Endothelial cell of umbilical vein (primary cell): ENCODE data around the gene CHSY3. TPM values are rescaled to one million over a fixed set of nuclear protein-coding genes. Genes with fewer than 3 reads are reported as not detected.

Experiments
- BruUV-seq: library from RNA; stranded (reverse); fragments of 400-500 nt; replicated peaks from 2 replicates; lab custom pipeline; 2021; lab: Mats Ljungman, UMichigan
- CTCF ChIA-PET: fragments of 300-600, 350-600 bp; sonication (Branson Sonifier 250); formaldehyde crosslinking; loops from one replicate; lab custom pipeline; 2021; ENCODE audit warnings: antibody characterized with exemption, inconsistent platforms; lab: Charles Lee
- POLR2A ChIA-PET: fragments of 300-600, 350-600 bp; sonication (Branson Sonifier 250); formaldehyde crosslinking; loops from one replicate; lab custom pipeline; 2021; ENCODE audit warnings: antibody characterized with exemption, inconsistent platforms; lab: Charles Lee
- DNase-seq: peaks from one replicate; pipeline ENCODE4 v3.0.0-alpha.2; 2011; ENCODE audit warnings: low read depth, low spot score
- FAIRE-seq: peaks from 2 replicates; lab custom pipeline; 2011; peaks lifted over from hg19 to GRCh38; lab: Jason Lieb, UNC
- H2AFZ ChIP-seq: 2 replicates; pipeline ENCODE4 v1.6.0; 2012; ENCODE audit warnings: low read depth, low read length, control low read depth, inconsistent platforms
- H3K27ac ChIP-seq: 2 replicates; pipeline ENCODE4 v1.5.1; 2011; ENCODE audit warnings: low read depth, mild to moderate bottlenecking, control low read depth, low read length, moderate library complexity; ENCODE audit not compliant: insufficient read depth
- H3K27me3 ChIP-seq, 2 experiments: 2 replicates each; pipeline versions ENCODE4 v1.6.0 to v1.6.1; 2011; ENCODE audit warnings: low read length in 2 of 2, mixed read lengths in 1 of 2; ENCODE audit not compliant: control insufficient read depth in 2 of 2, insufficient read depth in 2 of 2
- H3K36me3 ChIP-seq, 2 experiments: 2 replicates in 1 of 2; 3 replicates in 1 of 2; pipeline ENCODE4 v1.5.1; 2011; ENCODE audit warnings: low read length in 2 of 2, mild to moderate bottlenecking in 1 of 2, moderate library complexity in 1 of 2; ENCODE audit not compliant: control insufficient read depth in 2 of 2, insufficient read depth in 2 of 2; ENCODE audit errors: extremely low read depth in 1 of 2
- H3K4me1 ChIP-seq: 3 replicates; pipeline ENCODE4 v1.5.1; 2011; ENCODE audit warnings: mild to moderate bottlenecking, low read length; ENCODE audit not compliant: control insufficient read depth, insufficient read depth; ENCODE audit errors: extremely low read depth
- H3K4me2 ChIP-seq: 2 replicates; pipeline ENCODE4 v1.6.1; 2011; ENCODE audit warnings: low read length, control low read depth, mixed read lengths; ENCODE audit not compliant: insufficient read depth
- H3K4me3 ChIP-seq, 3 experiments: fragments of 200-600 bp in 1 of 3; sonication (generic), shearing (Covaris generic) in 1 of 3; replicated peaks in 1 of 3; 2 replicates each; pipeline ENCODE4 v1.5.1; 2011 to 2016; ENCODE audit warnings: control low read depth in 3 of 3, low read length in 3 of 3, mild to moderate bottlenecking in 2 of 3, inconsistent platforms in 1 of 3, low read depth in 1 of 3, moderate library complexity in 1 of 3; ENCODE audit not compliant: insufficient read depth in 1 of 3
- H3K79me2 ChIP-seq: 2 replicates; pipeline ENCODE4 v1.6.0; 2012; ENCODE audit warnings: low read length, inconsistent platforms; ENCODE audit not compliant: control insufficient read depth, insufficient read depth
- H3K9ac ChIP-seq: replicated peaks from 2 replicates; pipeline ENCODE3; 2011; ENCODE audit warnings: low read length, control low read depth; ENCODE audit not compliant: insufficient read depth; ENCODE audit errors: extremely low read depth
- H3K9me1 ChIP-seq: replicated peaks from 3 replicates; pipeline ENCODE4 v1.6.0; 2011; ENCODE audit warnings: mild to moderate bottlenecking, low read length; ENCODE audit not compliant: control insufficient read depth, insufficient read depth; ENCODE audit errors: extremely low read depth
- H3K9me3 ChIP-seq: replicated peaks from 2 replicates; pipeline ENCODE4 v1.5.1; 2012; ENCODE audit warnings: low read length, inconsistent platforms; ENCODE audit not compliant: control insufficient read depth, insufficient read depth
- H4K20me1 ChIP-seq: replicated peaks from 2 replicates; pipeline ENCODE3; 2011; ENCODE audit warnings: mild to moderate bottlenecking, low read length; ENCODE audit not compliant: control insufficient read depth, insufficient read depth; ENCODE audit errors: extremely low read depth
- CTCF ChIP-seq, 2 donors: IDR thresholded peaks; 1 replicate in 1 of 2; 2 replicates in 1 of 2; pipeline ENCODE4 v1.5.1; 2011; ENCODE audit warnings: low read length in 2 of 2, mild to moderate bottlenecking in 2 of 2, moderate library complexity in 2 of 2, control low read depth in 1 of 2, inconsistent platforms in 1 of 2, low read depth in 1 of 2; ENCODE audit not compliant: insufficient read depth in 1 of 2; ENCODE audit errors: extremely low read depth in 1 of 2
- EZH2 ChIP-seq: IDR thresholded peaks from 2 replicates; pipeline ENCODE4 v1.6.1; 2012; ENCODE audit warnings: borderline replicate concordance, low read depth, mild to moderate bottlenecking, moderate library complexity, low read length, inconsistent platforms; ENCODE audit not compliant: severe bottlenecking
- FOS ChIP-seq: IDR thresholded peaks from 2 replicates; pipeline ENCODE4 v1.6.1; 2011; ENCODE audit warnings: mild to moderate bottlenecking, low read length, moderate library complexity, borderline replicate concordance; ENCODE audit not compliant: insufficient read depth
- GATA2 ChIP-seq: IDR thresholded peaks from 2 replicates; pipeline ENCODE4 v1.7.0; 2011; ENCODE audit warnings: low read depth, mild to moderate bottlenecking, moderate library complexity, mixed read lengths, low read length; ENCODE audit not compliant: insufficient read length, insufficient read depth
- JUN ChIP-seq: IDR thresholded peaks from 2 replicates; pipeline ENCODE4 v1.6.1; 2011; ENCODE audit warnings: borderline replicate concordance, low read depth; ENCODE audit not compliant: insufficient read length, insufficient read depth
- MAX ChIP-seq: IDR thresholded peaks from 2 replicates; pipeline ENCODE4 v1.6.1; 2011; ENCODE audit not compliant: insufficient read depth, insufficient read length
- MYC ChIP-seq: IDR thresholded peaks from one replicate; pipeline ENCODE4 v1.6.1; 2011; ENCODE audit warnings: mild to moderate bottlenecking, low read depth, low read length
- POLR2A ChIP-seq: IDR thresholded peaks from 2 replicates; pipeline ENCODE4 v1.6.1; 2012; ENCODE audit warnings: low read depth, mild to moderate bottlenecking, control low read depth, low read length
- POLR2AphosphoS5 ChIP-seq: IDR thresholded peaks from 2 replicates; pipeline ENCODE4 v1.6.1; 2012; ENCODE audit warnings: low read depth, mild to moderate bottlenecking, control low read depth, low read length, moderate library complexity; ENCODE audit not compliant: insufficient read depth
- dilution Hi-C: fragments of 300-500 bp; cut with MboI; formaldehyde crosslinking; loops from one replicate; pipeline ENCODE4 v1.15.0; 2019; ENCODE audit warnings: low sequenced_read_pairs; ENCODE audit not compliant: extremely low pct_ligation_motif_present
- intact Hi-C: fragments of 100-400 bp; cut with micrococcal nuclease; formaldehyde crosslinking; loops from one replicate; pipeline ENCODE4 v1.10.0; 2022
- polyA plus RNA-seq, 4 experiments: library from polyadenylated mRNA; depleted of rRNA in 3 of 4; stranded (reverse) in 3 of 4; unstranded in 1 of 4; fragments of >200 nt; gene quantifications; 2 replicates each; pipeline versions ENCODE4 v1.2.1 to v1.2.3, GENCODE V29; 2011 to 2012; ENCODE audit warnings: missing spikeins in 1 of 4
- total RNA-seq: library from RNA; stranded (reverse); gene quantifications from 2 replicates; pipeline ENCODE4 v1.2.3, GENCODE V29; 2021

Gene CHSY3
- total and polyA plus RNA-seq, 2 donors (not counting 3 experiments of a cell fraction or from before 2014, with no cell fraction given) = 2.2 to 8.4 TPM

DNA sequence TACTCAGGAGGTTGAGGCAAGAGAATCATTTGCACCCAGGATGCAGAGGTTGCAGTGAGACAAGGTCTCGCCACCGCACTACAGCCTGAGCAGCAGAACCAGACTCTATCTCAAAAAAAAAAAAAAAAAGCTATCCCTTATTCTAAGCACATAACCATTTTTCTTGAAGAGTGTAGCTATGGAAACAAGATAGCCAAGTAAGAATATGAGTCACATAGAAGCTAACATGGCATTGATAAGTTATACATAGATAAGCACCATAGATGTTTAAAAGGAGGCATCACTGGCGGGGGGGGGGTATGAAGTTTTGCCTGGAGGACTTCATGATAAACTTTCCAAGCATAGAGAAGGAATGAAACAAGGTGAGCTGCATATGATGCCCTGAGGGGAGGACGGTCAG, 26.0 kb downstream of the CHSY3 start:
- intact Hi-C loops = no loop called here
- no peak for FAIRE-seq
- no peaks in the 10 kb centered on the region for H3K36me3 ChIP-seq
- no peaks in the 10 kb centered on the region for H3K27me3 ChIP-seq
- H3K9me3 ChIP-seq = no peaks in the 10 kb centered on the region
- no peak overlapping the region for H3K4me2 ChIP-seq
- DNase-seq = no peak
- H3K4me3 ChIP-seq = no peak overlapping the region
- no peaks in the 10 kb centered on the region for H3K79me2 ChIP-seq
- H3K9me1 ChIP-seq = no peaks in the 10 kb centered on the region
- H3K27ac ChIP-seq = no peak overlapping the region
- TF ChIP-seq JUN (no peak), FOS (no peak), MYC (no peak), CTCF (IDR thresholded peaks at IDR 0.05; ENCODE audit: extremely low read depth in 1 of 2, insufficient read depth in 1 of 2, low read depth in 1 of 2, low read length in 2 of 2) (no peak), POLR2AphosphoS5 (no peak), GATA2 (no peak), POLR2A (no peak), MAX (no peak), EZH2 (no peak)
- CTCF ChIA-PET = interaction anchor here (0.6 to 2.0 kb wide), 4 partner anchors 10 to 164 kb away, joined by 3 to 6 read pairs (median 3); no protein-coding TSS in a partner anchor
- POLR2A ChIA-PET = no interaction called here
- no peaks in the 10 kb centered on the region for H4K20me1 ChIP-seq
- dilution Hi-C loops = no loop called here
- no peak overlapping the region for H3K9ac ChIP-seq
- H3K4me1 ChIP-seq = no peaks in the 10 kb centered on the region
- no peak overlapping the region for H2AFZ ChIP-seq
- BruUV-seq = no TSS peak
